ENCODE results near the gene ZSWIM4. TPM values are rescaled to one million over a fixed set of nuclear protein-coding genes. Genes with fewer than 3 reads are reported as not detected.
A peak's percentile ranks its signal among the peaks of the same experiment; 100 is the strongest.

ZSWIM4 gene
- total and polyA plus RNA-seq, 2 of the 13 experiments (the other 11 are each of a cell fraction or from before 2014, with no cell fraction given), result 0.33 to 0.86 TPM

DNA sequence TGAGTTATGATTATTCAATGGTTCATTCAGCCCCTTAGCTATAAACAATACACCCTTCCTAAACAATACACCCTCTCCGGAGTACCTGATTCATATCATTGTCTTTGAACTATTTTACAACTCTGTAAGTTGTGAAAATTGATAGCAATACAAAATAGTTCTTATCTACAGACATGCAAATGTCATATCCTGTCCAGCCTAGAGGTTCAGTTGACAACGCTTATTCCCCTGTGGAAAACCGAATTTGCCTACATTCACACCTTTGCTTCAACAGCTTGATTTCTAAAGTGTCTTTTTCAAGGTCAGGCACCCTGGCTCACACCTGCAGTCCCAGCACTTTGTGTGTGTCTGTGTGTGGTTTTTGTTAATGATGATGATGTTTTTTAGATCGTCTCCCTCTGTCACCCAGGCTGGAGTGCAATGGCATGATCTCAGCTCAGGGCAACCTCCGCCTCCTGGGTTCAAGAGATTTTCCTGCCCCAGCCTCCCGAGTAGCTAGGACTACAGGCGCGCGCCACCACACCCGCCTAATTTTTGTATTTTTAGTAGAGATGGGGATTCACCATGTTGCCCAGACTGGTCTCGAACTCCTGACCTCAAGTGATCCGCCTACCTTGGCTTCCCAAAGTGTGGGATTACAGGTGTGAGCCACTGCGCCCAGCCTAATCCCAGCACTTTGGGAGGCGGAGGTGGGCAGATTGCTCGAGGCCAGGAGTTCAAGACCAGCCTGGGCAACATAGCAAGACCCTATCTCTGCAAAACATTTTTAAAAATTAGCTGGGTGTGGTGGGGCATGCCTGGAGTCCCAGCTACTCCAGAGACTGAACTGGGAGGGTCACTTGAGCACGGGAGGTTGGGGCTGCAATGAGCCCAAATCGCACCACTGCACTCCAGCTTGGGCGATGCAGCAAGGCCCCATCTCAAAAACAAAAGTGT lies 11.4 kb upstream of the ZSWIM4 start:
- POLR2A ChIA-PET, result interaction anchor here (0.8 to 2.3 kb wide), 3 partner anchors 9 to 78 kb away, joined by 3 to 7 read pairs (median 5); partner anchors contain the start of gene C19orf53
- no peak for DNase-seq (ENCODE audit: low spot score)
- in situ Hi-C loops (cut with HindIII; ENCODE audit: extremely low pct_ligation_motif_present, low pct_unique_long_range_greater_than_20kb) (loop anchor here (5.0 kb wide), 1 partner anchor 78 kb away; no protein-coding TSS in a partner anchor), intact Hi-C loops (cut with micrococcal nuclease; ENCODE audit: unreplicated experiment) (loop anchor here (2.0 kb wide), 1 partner anchor 49 kb away; no protein-coding TSS in a partner anchor)
- ATAC-seq, result no peak
- WGBS (ENCODE audit: low lambda C conversion rate), result 49% methylated on average over 18 of the region's 18 CpGs
- H3K36me3 ChIP-seq (replicated peaks in 1 of 2; ENCODE audit: control insufficient read depth in 1 of 2, insufficient read depth in 2 of 2, low read length in 2 of 2), result peaks cover 0 to 5% of the 10 kb centered on the region in 2 experiments; a peak in 3 of 5 replicates
- CTCF ChIA-PET (ENCODE audit: low intra/inter-chr PET ratio, low total read pairs), result interaction anchor here (1.5 to 2.7 kb wide), 2 partner anchors 79 to 96 kb away, joined by 5 to 38 read pairs; no protein-coding TSS in a partner anchor
- no peaks in the 10 kb centered on the region for H4K20me1 ChIP-seq (ENCODE audit: insufficient read depth, low read length)
- peaks cover 0 to 10% of the 10 kb centered on the region in 2 experiments; a peak in 2 of 5 replicates for H3K27me3 ChIP-seq (ENCODE audit: control insufficient read depth in 1 of 2, insufficient read depth in 2 of 2, low read length in 2 of 2)
- no peak overlapping the region for H3K9ac ChIP-seq (ENCODE audit: insufficient read depth, low read depth, low read length)
- TF ChIP-seq ZNF577 (CRISPR knock-in tag; IDR thresholded peaks at IDR 0.05; ENCODE audit: borderline replicate concordance, low read depth) (no peak), ZNF121 (CRISPR knock-in tag; IDR thresholded peaks at IDR 0.05) (peak; percentile 64)
- H3K4me1 ChIP-seq (ENCODE audit: insufficient read depth, low read length), result peaks cover 42% of the 10 kb centered on the region
- peak overlapping the region; percentile 20 for H2AFZ ChIP-seq (ENCODE audit: low read length)
- H3K27ac ChIP-seq (ENCODE audit: extremely low read length, insufficient read depth, low read length), result no peak overlapping the region
- H3K79me2 ChIP-seq (ENCODE audit: insufficient read depth, low read length), result no peaks in the 10 kb centered on the region
- FAIRE-seq, result no peak
- no peak overlapping the region for H3K4me2 ChIP-seq (ENCODE audit: low read depth, low read length)
- no peak overlapping the region for H3K4me3 ChIP-seq (replicated peaks in 1 of 3; ENCODE audit: insufficient read depth in 1 of 3, low read depth in 2 of 3, low read length in 3 of 3)
- no TSS peak for BruUV-seq (replicated peaks)
- H3K9me3 ChIP-seq (ENCODE audit: low read length), result no peaks in the 10 kb centered on the region

DNA sequence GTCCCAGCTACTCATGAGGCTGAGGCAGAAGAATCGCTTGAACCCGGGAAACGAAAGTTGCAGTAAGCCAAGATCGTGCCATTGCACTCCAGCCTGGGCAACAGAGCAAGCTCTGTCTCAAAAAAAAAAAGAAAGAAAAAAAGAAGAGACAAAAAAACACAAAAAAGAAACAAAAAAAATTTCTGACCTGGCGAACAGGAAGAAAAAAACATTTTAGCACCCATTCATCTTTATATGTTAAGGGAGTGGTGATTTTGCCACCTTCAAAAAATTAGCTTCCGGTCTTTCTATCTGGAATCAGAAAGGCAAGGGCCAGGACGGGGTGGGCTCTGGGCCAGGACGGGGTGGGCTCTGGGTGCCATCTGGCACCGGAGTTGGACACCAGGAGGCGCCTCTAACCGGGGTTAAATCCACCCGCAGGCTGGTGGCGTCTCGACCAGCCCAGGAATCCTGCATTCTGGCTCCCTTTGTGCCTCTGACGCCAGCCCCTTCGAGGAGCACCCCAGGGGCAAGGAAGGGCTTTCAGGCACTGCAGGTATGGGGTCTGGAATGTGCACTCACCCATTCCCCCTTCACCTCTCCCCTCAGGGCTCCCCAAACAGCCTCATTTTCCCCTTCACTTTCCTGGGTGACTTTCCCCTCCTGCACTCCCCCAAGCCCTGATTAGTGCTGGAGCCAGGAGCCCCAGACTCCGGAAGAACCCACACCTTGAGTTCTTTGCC lies 10.4 kb upstream of the ZSWIM4 start:
- in situ Hi-C loops (cut with HindIII; ENCODE audit: extremely low pct_ligation_motif_present, low pct_unique_long_range_greater_than_20kb), result loop anchor here (5.0 kb wide), 1 partner anchor 77 kb away; no protein-coding TSS in a partner anchor
- TF ChIP-seq SMC3 (IDR thresholded peaks at IDR 0.05; ENCODE audit: low read length) (peak; percentile 51; the same call in 1 of the 2 replicates), PAX8 (CRISPR knock-in tag; IDR thresholded peaks at IDR 0.05; ENCODE audit: borderline replicate concordance) (no peak), MXD4 (CRISPR knock-in tag; IDR thresholded peaks at IDR 0.05) (no peak), ZNF879 (CRISPR knock-in tag; IDR thresholded peaks at IDR 0.05) (no peak), ZNF782 (CRISPR knock-in tag; IDR thresholded peaks at IDR 0.05; ENCODE audit: borderline replicate concordance) (no peak), ZNF598 (CRISPR knock-in tag; IDR thresholded peaks at IDR 0.05; ENCODE audit: borderline replicate concordance) (no peak)
- TF ChIP-seq, protein P1, sequence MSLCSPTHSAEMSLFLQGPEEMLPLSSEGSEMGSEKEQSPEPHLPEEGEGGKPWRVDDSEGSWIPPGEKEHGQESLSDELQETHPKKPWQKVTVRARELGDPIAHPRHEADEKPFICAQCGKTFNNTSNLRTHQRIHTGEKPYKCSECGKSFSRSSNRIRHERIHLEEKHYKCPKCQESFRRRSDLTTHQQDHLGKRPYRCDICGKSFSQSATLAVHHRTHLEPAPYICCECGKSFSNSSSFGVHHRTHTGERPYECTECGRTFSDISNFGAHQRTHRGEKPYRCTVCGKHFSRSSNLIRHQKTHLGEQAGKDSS (CRISPR knock-in tag; IDR thresholded peaks at IDR 0.05; ENCODE audit: borderline replicate concordance, low read depth), result no peak
- TF ChIP-seq, protein P2, sequence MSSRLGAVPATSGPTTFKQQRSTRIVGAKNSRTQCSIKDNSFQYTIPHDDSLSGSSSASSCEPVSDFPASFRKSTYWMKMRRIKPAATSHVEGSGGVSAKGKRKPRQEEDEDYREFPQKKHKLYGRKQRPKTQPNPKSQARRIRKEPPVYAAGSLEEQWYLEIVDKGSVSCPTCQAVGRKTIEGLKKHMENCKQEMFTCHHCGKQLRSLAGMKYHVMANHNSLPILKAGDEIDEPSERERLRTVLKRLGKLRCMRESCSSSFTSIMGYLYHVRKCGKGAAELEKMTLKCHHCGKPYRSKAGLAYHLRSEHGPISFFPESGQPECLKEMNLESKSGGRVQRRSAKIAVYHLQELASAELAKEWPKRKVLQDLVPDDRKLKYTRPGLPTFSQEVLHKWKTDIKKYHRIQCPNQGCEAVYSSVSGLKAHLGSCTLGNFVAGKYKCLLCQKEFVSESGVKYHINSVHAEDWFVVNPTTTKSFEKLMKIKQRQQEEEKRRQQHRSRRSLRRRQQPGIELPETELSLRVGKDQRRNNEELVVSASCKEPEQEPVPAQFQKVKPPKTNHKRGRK (CRISPR knock-in tag; IDR thresholded peaks at IDR 0.05), result no peak

More for the DNA sequence above, 10.4 kb upstream of the ZSWIM4 start:
- ATAC-seq (peak; percentile 90), DNase-seq (ENCODE audit: low spot score) (peak; percentile 44), FAIRE-seq (no peak)
- Histone ChIP-seq H3K9ac (ENCODE audit: insufficient read depth, low read depth, low read length) (no peak overlapping the region), H3K36me3 (replicated peaks in 1 of 2; ENCODE audit: control insufficient read depth in 1 of 2, insufficient read depth in 2 of 2, low read length in 2 of 2) (no peaks in the 10 kb centered on the region), H3K4me2 (ENCODE audit: low read depth, low read length) (peak overlapping the region; percentile 80), H2AFZ (ENCODE audit: low read length) (peak overlapping the region; percentile 69), H3K4me1 (ENCODE audit: insufficient read depth, low read length) (peaks cover 35% of the 10 kb centered on the region), H3K27ac (ENCODE audit: extremely low read length, insufficient read depth, low read length) (no peak overlapping the region), H3K9me3 (ENCODE audit: low read length) (no peaks in the 10 kb centered on the region), H3K27me3 (ENCODE audit: control insufficient read depth in 1 of 2, insufficient read depth in 2 of 2, low read length in 2 of 2) (peaks cover 0 to 10% of the 10 kb centered on the region in 2 experiments; a peak in 2 of 5 replicates), H3K79me2 (ENCODE audit: insufficient read depth, low read length) (no peaks in the 10 kb centered on the region), H3K4me3 (replicated peaks in 1 of 3; ENCODE audit: insufficient read depth in 1 of 3, low read depth in 2 of 3, low read length in 3 of 3) (peak overlapping the region in 1 of 3 experiments; percentile 64; a peak in 2 of 6 replicates), H4K20me1 (ENCODE audit: insufficient read depth, low read length) (no peaks in the 10 kb centered on the region)
- intact Hi-C loops (cut with micrococcal nuclease; ENCODE audit: unreplicated experiment), result loop anchor here (1.0 to 2.0 kb wide), 2 partner anchors 48 to 77 kb away; no protein-coding TSS in a partner anchor
- CTCF ChIA-PET (ENCODE audit: low intra/inter-chr PET ratio, low total read pairs), result interaction anchor here (0.6 to 2.7 kb wide), 4 partner anchors 9 to 95 kb away, joined by 3 to 38 read pairs (median 4); no protein-coding TSS in a partner anchor
- POLR2A ChIA-PET, result interaction anchor here (0.8 to 2.3 kb wide), 3 partner anchors 11 to 77 kb away, joined by 3 to 7 read pairs (median 5); partner anchors contain the start of gene C19orf53
- no TSS peak for BruUV-seq (replicated peaks)
- 11% methylated on average over 7 of the region's 17 CpGs for WGBS (ENCODE audit: low lambda C conversion rate)
